ENCODE measurements around the gene TMEM132D.

GRCh38 chr12:129467726-129468125 is 436.1 kb downstream of the TMEM132D start:
- TF ChIP-seq CTCF (IDR thresholded peaks at IDR 0.05; ENCODE audit: low read length) (no peak), EZH2 (IDR thresholded peaks at IDR 0.05; ENCODE audit: borderline replicate concordance, low read length) (no peak)
